DND-41 (cell line): Measurements from ENCODE around the gene SWAP70.
"Not testable (repeated sequence)": the region's sequence is repeated elsewhere in the genome, so short reads cannot be mapped to it uniquely, and the experiment has no call there.

ENCODE experiments used
- ATAC-seq: fragments of 200-7000 bp; cut with Tn5 transposase; 3 replicates; pipeline ENCODE4 v1.9.1; 2021; ENCODE audit warnings: low read depth; ENCODE audit not compliant: insufficient read depth
- DNase-seq: peaks from one replicate; pipeline ENCODE4 v3.0.0-alpha.2; 2020
- H2AFZ ChIP-seq: 2 replicates; pipeline ENCODE4 v1.6.0; 2012; ENCODE audit warnings: low read depth, low read length
- H3K27ac ChIP-seq: 2 replicates; pipeline ENCODE4 v1.5.1; 2012; ENCODE audit warnings: low read length, inconsistent platforms
- H3K27me3 ChIP-seq: fragments of 200-600 bp; sonication (generic); 2 replicates; pipeline ENCODE4 v1.6.0; 2012; ENCODE audit warnings: low read length, mild to moderate bottlenecking, inconsistent platforms; ENCODE audit not compliant: insufficient read depth, poor library complexity
- H3K36me3 ChIP-seq: 2 replicates; pipeline ENCODE4 v1.5.1; 2012; ENCODE audit warnings: low read length, inconsistent platforms; ENCODE audit not compliant: insufficient read depth
- H3K4me1 ChIP-seq: 2 replicates; pipeline ENCODE4 v1.5.1; 2012; ENCODE audit warnings: mild to moderate bottlenecking, low read length; ENCODE audit not compliant: insufficient read depth
- H3K4me2 ChIP-seq: 2 replicates; pipeline ENCODE4 v1.6.0; 2012; ENCODE audit warnings: mild to moderate bottlenecking, moderate library complexity, low read length, inconsistent platforms; ENCODE audit not compliant: insufficient read depth
- H3K4me3 ChIP-seq, 2 experiments: fragments of 200-600 bp in 1 of 2; shearing (Covaris generic) in 1 of 2; 2 replicates each; pipeline ENCODE4 v1.5.1; 2012 to 2016; ENCODE audit warnings: inconsistent platforms in 2 of 2, low read length in 2 of 2, mild to moderate bottlenecking in 2 of 2, low read depth in 1 of 2, moderate library complexity in 1 of 2
- H3K79me2 ChIP-seq: 2 replicates; pipeline ENCODE4 v1.6.0; 2012; ENCODE audit warnings: low read length, inconsistent platforms; ENCODE audit not compliant: insufficient read depth
- H3K9ac ChIP-seq: 2 replicates; pipeline ENCODE4 v1.6.0; 2012; ENCODE audit warnings: low read depth, mild to moderate bottlenecking, inconsistent platforms, low read length, moderate library complexity
- H3K9me3 ChIP-seq: 2 replicates; pipeline ENCODE4 v1.5.1; 2012; ENCODE audit warnings: low read length, moderate library complexity, mild to moderate bottlenecking, inconsistent platforms; ENCODE audit not compliant: insufficient read depth, severe bottlenecking
- H4K20me1 ChIP-seq: 2 replicates; pipeline ENCODE4 v1.6.0; 2012; ENCODE audit warnings: low read length; ENCODE audit not compliant: insufficient read depth
- EZH2 ChIP-seq: IDR thresholded peaks from 3 replicates; pipeline ENCODE4 v1.6.1; 2012; ENCODE audit warnings: borderline replicate concordance, low read depth, mild to moderate bottlenecking, moderate library complexity, low read length, inconsistent platforms; ENCODE audit not compliant: severe bottlenecking
- TF ChIP-seq, protein P1 (sequence below): IDR thresholded peaks from 2 replicates; pipeline ENCODE4 v1.5.1; 2012; ENCODE audit warnings: borderline replicate concordance, low read length, moderate library complexity, mild to moderate bottlenecking; ENCODE audit not compliant: poor library complexity, severe bottlenecking; ENCODE audit errors: extremely low read depth

Gene SWAP70

DNA sequence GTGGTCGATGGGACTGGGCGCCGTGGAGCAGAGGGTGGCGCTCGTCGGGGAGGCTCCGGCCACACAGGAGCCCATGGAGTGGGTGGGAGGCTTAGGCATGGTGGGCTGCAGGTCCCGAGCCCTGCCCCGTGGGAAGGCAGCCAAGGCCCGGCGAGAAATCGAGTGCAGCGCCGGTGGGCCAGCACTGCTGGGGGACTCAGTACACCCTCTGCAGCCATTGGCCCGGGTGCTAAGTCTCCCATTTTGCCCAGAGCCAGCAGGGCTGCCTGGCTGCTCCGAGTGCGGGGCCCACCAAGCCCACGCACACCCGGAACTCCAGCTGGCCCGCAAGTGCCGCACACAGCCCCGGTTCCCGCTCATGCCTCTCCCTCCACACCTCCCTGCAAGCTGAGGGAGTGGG, 40.8 kb upstream of the SWAP70 start:
- H4K20me1 ChIP-seq, H3K9me3 ChIP-seq, H3K4me3 ChIP-seq, H2AFZ ChIP-seq, H3K4me2 ChIP-seq, H3K27me3 ChIP-seq, H3K36me3 ChIP-seq, ATAC-seq, H3K9ac ChIP-seq, H3K79me2 ChIP-seq, H3K4me1 ChIP-seq, DNase-seq, H3K27ac ChIP-seq: not testable (repeated sequence)

DNA sequence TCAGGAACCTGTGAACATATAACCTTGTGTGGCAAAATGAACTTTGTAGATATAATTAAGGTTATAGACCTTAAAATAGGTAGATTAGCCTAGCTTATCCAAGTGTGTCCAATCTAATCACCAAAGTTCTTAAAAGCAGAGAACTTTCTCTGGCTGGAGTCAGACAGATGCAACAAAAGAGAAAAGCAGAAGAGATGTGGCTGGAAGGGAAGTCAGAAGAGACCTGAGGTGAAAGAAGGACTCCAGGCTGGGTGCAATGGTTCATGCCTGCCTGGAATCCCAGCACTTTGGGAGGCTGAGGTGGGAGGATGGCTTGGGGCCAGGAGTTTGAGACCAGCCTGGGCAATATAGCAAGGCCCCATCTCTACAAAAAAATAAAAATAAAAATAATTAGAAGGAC, 39.4 kb upstream of the SWAP70 start:
- no peak overlapping the region for H3K4me2 ChIP-seq
- TF ChIP-seq, protein P1, sequence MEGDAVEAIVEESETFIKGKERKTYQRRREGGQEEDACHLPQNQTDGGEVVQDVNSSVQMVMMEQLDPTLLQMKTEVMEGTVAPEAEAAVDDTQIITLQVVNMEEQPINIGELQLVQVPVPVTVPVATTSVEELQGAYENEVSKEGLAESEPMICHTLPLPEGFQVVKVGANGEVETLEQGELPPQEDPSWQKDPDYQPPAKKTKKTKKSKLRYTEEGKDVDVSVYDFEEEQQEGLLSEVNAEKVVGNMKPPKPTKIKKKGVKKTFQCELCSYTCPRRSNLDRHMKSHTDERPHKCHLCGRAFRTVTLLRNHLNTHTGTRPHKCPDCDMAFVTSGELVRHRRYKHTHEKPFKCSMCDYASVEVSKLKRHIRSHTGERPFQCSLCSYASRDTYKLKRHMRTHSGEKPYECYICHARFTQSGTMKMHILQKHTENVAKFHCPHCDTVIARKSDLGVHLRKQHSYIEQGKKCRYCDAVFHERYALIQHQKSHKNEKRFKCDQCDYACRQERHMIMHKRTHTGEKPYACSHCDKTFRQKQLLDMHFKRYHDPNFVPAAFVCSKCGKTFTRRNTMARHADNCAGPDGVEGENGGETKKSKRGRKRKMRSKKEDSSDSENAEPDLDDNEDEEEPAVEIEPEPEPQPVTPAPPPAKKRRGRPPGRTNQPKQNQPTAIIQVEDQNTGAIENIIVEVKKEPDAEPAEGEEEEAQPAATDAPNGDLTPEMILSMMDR, result no peak
- no peak for TF ChIP-seq EZH2
- DNase-seq, result no peak

DNA sequence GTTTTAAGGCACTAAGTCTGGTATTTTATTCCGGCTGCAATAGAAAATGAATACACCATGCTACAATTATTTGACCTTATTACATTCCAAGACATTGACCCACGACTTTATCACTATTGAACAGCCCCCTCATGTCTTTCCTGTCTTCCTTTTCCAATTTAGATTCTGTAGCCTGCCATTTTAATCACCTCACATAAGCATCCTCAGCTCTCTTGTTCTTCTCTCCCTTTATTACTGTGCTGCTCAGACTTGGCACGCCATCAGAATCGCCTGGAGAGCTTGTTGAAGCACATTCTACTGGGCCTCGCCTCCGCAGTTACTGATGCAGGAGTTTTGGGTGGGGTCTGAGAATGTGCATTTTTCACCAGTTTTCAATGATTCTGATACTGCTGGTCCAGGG, 38.7 kb upstream of the SWAP70 start:
- ATAC-seq (no peak), DNase-seq (no peak)
- TF ChIP-seq, protein P1, result no peak
- TF ChIP-seq EZH2, result no peak
- Histone ChIP-seq H3K27ac (no peak overlapping the region), H3K9ac (no peak overlapping the region), H2AFZ (no peak overlapping the region), H3K36me3 (no peaks in the 10 kb centered on the region), H3K79me2 (no peaks in the 10 kb centered on the region), H3K4me2 (no peak overlapping the region), H3K27me3 (no peaks in the 10 kb centered on the region), H3K4me3 (no peak overlapping the region), H3K9me3 (no peaks in the 10 kb centered on the region), H4K20me1 (no peaks in the 10 kb centered on the region), H3K4me1 (no peaks in the 10 kb centered on the region)

More for the DNA sequence above, 39.4 kb upstream of the SWAP70 start:
- H3K4me3 ChIP-seq, result no peak overlapping the region
- no peak for ATAC-seq
- H3K9me3 ChIP-seq, result no peaks in the 10 kb centered on the region
- H3K79me2 ChIP-seq, result no peaks in the 10 kb centered on the region
- no peak overlapping the region for H3K9ac ChIP-seq
- H3K27ac ChIP-seq, result no peak overlapping the region
- no peaks in the 10 kb centered on the region for H3K27me3 ChIP-seq
- H4K20me1 ChIP-seq, result no peaks in the 10 kb centered on the region
- H3K4me1 ChIP-seq, result no peaks in the 10 kb centered on the region
- no peaks in the 10 kb centered on the region for H3K36me3 ChIP-seq
- H2AFZ ChIP-seq, result no peak overlapping the region

DNA sequence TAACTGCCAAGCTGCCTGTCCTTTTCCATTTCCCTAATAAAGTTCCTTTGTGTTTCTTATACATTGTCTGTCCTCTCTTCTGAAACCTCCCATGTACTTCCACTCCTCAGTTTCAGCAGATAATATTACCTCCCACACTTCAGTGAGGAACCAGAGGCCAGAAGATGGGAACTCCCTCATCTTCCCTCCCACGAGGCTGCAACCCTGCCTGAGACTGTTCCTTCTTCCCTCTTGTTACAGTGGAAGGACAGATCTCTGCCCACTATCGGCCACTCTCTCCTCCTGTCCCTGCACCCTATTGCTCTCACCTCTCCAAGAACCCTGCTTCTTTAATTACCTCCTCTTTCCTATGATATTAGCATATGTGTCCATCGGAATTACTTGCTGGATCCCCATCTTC, 38.1 kb upstream of the SWAP70 start:
- no peak overlapping the region for H3K27ac ChIP-seq
- H3K9ac ChIP-seq, result no peak overlapping the region
- ATAC-seq, result no peak

More for the DNA sequence above, 38.1 kb upstream of the SWAP70 start:
- Histone ChIP-seq H3K4me3 (no peak overlapping the region), H3K79me2 (no peaks in the 10 kb centered on the region), H3K4me2 (no peak overlapping the region), H3K9me3 (no peaks in the 10 kb centered on the region), H3K36me3 (no peaks in the 10 kb centered on the region), H3K4me1 (no peaks in the 10 kb centered on the region), H3K27me3 (no peaks in the 10 kb centered on the region), H4K20me1 (no peaks in the 10 kb centered on the region), H2AFZ (no peak overlapping the region)
- no peak for DNase-seq
- TF ChIP-seq, protein P1, result no peak
- no peak for TF ChIP-seq EZH2
